Calu3 (cell line): ENCODE measurements around the gene MRFAP1. TPM values are rescaled to one million over a fixed set of nuclear protein-coding genes. Genes with fewer than 3 reads are reported as not detected.
"Not testable (repeated sequence)": the region's sequence is repeated elsewhere in the genome, so short reads cannot be mapped to it uniquely, and the experiment has no call there.

ENCODE experiments used
- BruUV-seq: library from RNA; stranded (reverse); fragments of 400-500 nt; replicated peaks from 2 replicates; lab custom pipeline; 2021; lab: Mats Ljungman, UMichigan
- CTCF ChIA-PET: fragments of 300-600 bp; sonication (Branson Sonifier 250); formaldehyde crosslinking; loops from one replicate; lab custom pipeline; 2022; ENCODE audit warnings: antibody characterized with exemption; lab: Charles Lee
- DNase-seq: peaks from one replicate; pipeline ENCODE4 v3.0.0; 2022
- H3K27ac Mint-ChIP-seq: one replicate; pipeline ENCODE4 v1.8.0; 2022; ENCODE audit warnings: mixed read lengths; ENCODE audit not compliant: unreplicated experiment
- H3K27me3 Mint-ChIP-seq: one replicate; pipeline ENCODE4 v1.8.0; 2022; ENCODE audit warnings: mixed read lengths; ENCODE audit not compliant: unreplicated experiment
- H3K36me3 Mint-ChIP-seq: one replicate; pipeline ENCODE4 v1.8.0; 2022; ENCODE audit warnings: mild to moderate bottlenecking, moderate library complexity, mixed read lengths; ENCODE audit not compliant: insufficient read depth, unreplicated experiment
- H3K4me1 Mint-ChIP-seq: one replicate; pipeline ENCODE4 v1.8.0; 2022; ENCODE audit warnings: mild to moderate bottlenecking, low read depth, mixed read lengths; ENCODE audit not compliant: unreplicated experiment
- H3K4me3 Mint-ChIP-seq: one replicate; pipeline ENCODE4 v1.8.0; 2022; ENCODE audit warnings: mild to moderate bottlenecking, low read depth, moderate library complexity, mixed read lengths; ENCODE audit not compliant: unreplicated experiment
- H3K9me3 Mint-ChIP-seq: one replicate; pipeline ENCODE4 v1.8.0; 2022; ENCODE audit warnings: low read depth, mixed read lengths; ENCODE audit not compliant: unreplicated experiment
- CTCF ChIP-seq: fragments of 200-600 bp; IDR thresholded peaks from one replicate; pipeline ENCODE4 v1.8.0; 2022; ENCODE audit warnings: antibody characterized with exemption; ENCODE audit not compliant: unreplicated experiment
- intact Hi-C: fragments of 100-400 bp; cut with micrococcal nuclease; formaldehyde crosslinking; loops from one replicate; pipeline ENCODE4 v1.10.0; 2022; ENCODE audit not compliant: unreplicated experiment
- total RNA-seq: library from RNA; stranded (reverse); gene quantifications from 2 replicates; pipeline ENCODE4 v1.2.3, GENCODE V29; 2022

MRFAP1 gene
- total RNA-seq, 1 experiment from 2014 or later = 151 TPM

GRCh38 chr4:6647169-6647568 lies 6.7 kb downstream of the MRFAP1 start:
- no peaks in the 10 kb centered on the region for H3K9me3 Mint-ChIP-seq
- no peak overlapping the region for H3K4me3 Mint-ChIP-seq
- TF ChIP-seq CTCF = no peak
- no peak for DNase-seq
- BruUV-seq = no TSS peak
- peaks cover 12% of the 10 kb centered on the region for H3K36me3 Mint-ChIP-seq
- CTCF ChIA-PET = no interaction called here
- peaks cover 17% of the 10 kb centered on the region for H3K27me3 Mint-ChIP-seq
- no peak overlapping the region for H3K27ac Mint-ChIP-seq
- intact Hi-C loops = no loop called here
- peaks cover 3% of the 10 kb centered on the region for H3K4me1 Mint-ChIP-seq

- Mint-ChIP-seq H3K27me3 (peaks cover 17% of the 10 kb centered on the region), H3K4me3 (no peak overlapping the region), H3K4me1 (no peaks in the 10 kb centered on the region), H3K27ac (no peak overlapping the region), H3K36me3 (peaks cover 9% of the 10 kb centered on the region), H3K9me3 (no peaks in the 10 kb centered on the region)
- DNase-seq = no peak
- no peak for TF ChIP-seq CTCF
- no TSS peak for BruUV-seq
- CTCF ChIA-PET = no interaction called here
- intact Hi-C loops = no loop called here
Observed at GRCh38 chr4:6647582-6648230, 7.2 kb downstream of the MRFAP1 start.

GRCh38 chr4:6649216-6649615 lies 8.7 kb downstream of the MRFAP1 start:
- Mint-ChIP-seq H3K27ac (no peak overlapping the region), H3K4me3 (no peak overlapping the region), H3K36me3 (no peaks in the 10 kb centered on the region), H3K27me3 (peaks cover 17% of the 10 kb centered on the region), H3K4me1 (no peaks in the 10 kb centered on the region), H3K9me3 (no peaks in the 10 kb centered on the region)
- DNase-seq = no peak
- TF ChIP-seq CTCF = no peak
- CTCF ChIA-PET = no interaction called here
- intact Hi-C loops = no loop called here
- no TSS peak for BruUV-seq

GRCh38 chr4:6654211-6654610 lies 13.7 kb downstream of the MRFAP1 start:
- H3K36me3 Mint-ChIP-seq, H3K9me3 Mint-ChIP-seq, H3K4me1 Mint-ChIP-seq, H3K27me3 Mint-ChIP-seq, CTCF ChIA-PET, H3K27ac Mint-ChIP-seq, DNase-seq, H3K4me3 Mint-ChIP-seq, BruUV-seq, intact Hi-C loops: not testable (repeated sequence)

GRCh38 chr4:6655291-6655690 lies 14.8 kb downstream of the MRFAP1 start:
- H3K36me3 Mint-ChIP-seq, intact Hi-C loops, H3K27ac Mint-ChIP-seq, BruUV-seq, DNase-seq, H3K4me3 Mint-ChIP-seq, H3K4me1 Mint-ChIP-seq, H3K9me3 Mint-ChIP-seq, CTCF ChIA-PET: not testable (repeated sequence)
- H3K27me3 Mint-ChIP-seq = peaks cover 11% of the 10 kb centered on the region
